CD8-positive, alpha-beta memory T cell (primary cell): ENCODE data around the gene TTBK1. TPM values are rescaled to one million over a fixed set of nuclear protein-coding genes. Genes with fewer than 3 reads are reported as not detected.

Experiments
- CTCF ChIA-PET: fragments of 350-600 bp; sonication (Branson Sonifier 250); formaldehyde crosslinking; loops from one replicate; lab custom pipeline; 2021; ENCODE audit warnings: antibody characterized with exemption; lab: Charles Lee
- POLR2A ChIA-PET: fragments of 350-600 bp; sonication (Branson Sonifier 250); formaldehyde crosslinking; loops from one replicate; lab custom pipeline; 2021; ENCODE audit warnings: antibody characterized with exemption; lab: Charles Lee
- DNase-seq, 5 donors: peaks; one replicate each; pipeline versions ENCODE4 v3.0.0 to v3.0.0-alpha.2; 2020 to 2022; ENCODE audit warnings: mixed read lengths in 1 of 5
- H3K27ac ChIP-seq: one replicate; pipeline ENCODE4 v1.7.0; 2013; ENCODE audit warnings: low read depth, mild to moderate bottlenecking, low read length, moderate library complexity
- H3K27me3 ChIP-seq: 2 replicates; pipeline ENCODE4 v1.7.0; 2013; ENCODE audit warnings: low read length, mild to moderate bottlenecking; ENCODE audit not compliant: insufficient read depth, poor library complexity, severe bottlenecking
- H3K36me3 ChIP-seq: 2 replicates; pipeline ENCODE4 v1.7.0; 2013; ENCODE audit warnings: mild to moderate bottlenecking, low read length, moderate library complexity; ENCODE audit not compliant: insufficient read depth
- H3K4me1 ChIP-seq: 2 replicates; pipeline ENCODE4 v1.7.0; 2013; ENCODE audit warnings: mild to moderate bottlenecking, low read length, moderate library complexity; ENCODE audit not compliant: insufficient read depth
- H3K4me3 ChIP-seq: 2 replicates; pipeline ENCODE4 v1.7.0; 2013; ENCODE audit warnings: mild to moderate bottlenecking, low read length
- H3K9me3 ChIP-seq: 2 replicates; pipeline ENCODE4 v1.7.0; 2013; ENCODE audit warnings: mild to moderate bottlenecking, low read length
- H3K27ac Mint-ChIP-seq, 8 donors: one replicate each; pipeline ENCODE4 v1.8.0; 2020 to 2021; ENCODE audit warnings: mixed read lengths in 8 of 8, mild to moderate bottlenecking in 6 of 8, inconsistent platforms in 3 of 8, moderate library complexity in 3 of 8
- H3K27me3 Mint-ChIP-seq, 2 donors: one replicate each; pipeline ENCODE4 v1.8.0; 2020 to 2021; ENCODE audit warnings: mixed read lengths in 2 of 2, mild to moderate bottlenecking in 1 of 2, moderate library complexity in 1 of 2
- H3K36me3 Mint-ChIP-seq, 3 donors: one replicate each; pipeline ENCODE4 v1.8.0; 2020 to 2021; ENCODE audit warnings: mixed read lengths in 3 of 3, inconsistent platforms in 1 of 3, mild to moderate bottlenecking in 1 of 3
- H3K4me1 Mint-ChIP-seq, 3 donors: one replicate each; pipeline ENCODE4 v1.8.0; 2020 to 2021; ENCODE audit warnings: mixed read lengths in 3 of 3, inconsistent platforms in 1 of 3, mild to moderate bottlenecking in 1 of 3
- H3K4me3 Mint-ChIP-seq, 7 donors: one replicate each; pipeline ENCODE4 v1.8.0; 2020 to 2021; ENCODE audit warnings: mixed read lengths in 7 of 7, mild to moderate bottlenecking in 6 of 7, moderate library complexity in 4 of 7, inconsistent platforms in 2 of 7
- H3K9me3 Mint-ChIP-seq, 5 donors: one replicate each; pipeline ENCODE4 v1.8.0; 2020 to 2022; ENCODE audit warnings: mixed read lengths in 5 of 5, mild to moderate bottlenecking in 3 of 5, moderate library complexity in 2 of 5, inconsistent platforms in 1 of 5
- polyA plus RNA-seq: library from polyadenylated mRNA; unstranded; fragments of 300-500 nt; fragmentation: Illumina TruSeq; gene quantifications from one replicate; pipeline ENCODE4 v1.2.3, GENCODE V29; 2021
- total RNA-seq, 2 experiments: library from RNA; stranded (reverse); gene quantifications; one replicate each; pipeline ENCODE4 v1.2.3, GENCODE V29; 2021

Gene TTBK1
- total and polyA plus RNA-seq, 3 experiments from 2014 or later: 1.1 to 1.2 TPM; not detected in 1

- no peak overlapping the region for H3K27ac ChIP-seq
- H3K4me3 Mint-ChIP-seq: peak overlapping the region in 2 of 7 donors; percentile 20 to 92
- peaks cover 10 to 19% (median 13%) of the 10 kb centered on the region in 3 donors for H3K4me1 Mint-ChIP-seq
- no peaks in the 10 kb centered on the region for H3K9me3 Mint-ChIP-seq
- no peaks in the 10 kb centered on the region for H3K9me3 ChIP-seq
- POLR2A ChIA-PET: no interaction called here
- CTCF ChIA-PET: interaction anchor here (0.9 kb wide), 1 partner anchor 19 kb away, joined by 4 read pairs; the partner anchor contains the start of gene DNPH1
- H3K27ac Mint-ChIP-seq: no peak overlapping the region
- H3K27me3 Mint-ChIP-seq: peaks cover 10 to 22% of the 10 kb centered on the region in 2 donors
- no peaks in the 10 kb centered on the region for H3K36me3 ChIP-seq
- H3K27me3 ChIP-seq: peaks cover 24% of the 10 kb centered on the region
- no peaks in the 10 kb centered on the region for H3K36me3 Mint-ChIP-seq
- H3K4me1 ChIP-seq: peaks cover 12% of the 10 kb centered on the region
- no peak overlapping the region for H3K4me3 ChIP-seq
- DNase-seq: no peak
Measured at GRCh38 chr6:43248791-43249190, 5.5 kb downstream of the TTBK1 start.

- ChIA-PET CTCF (no interaction called here), POLR2A (no interaction called here)
- H3K27me3 Mint-ChIP-seq: peaks cover 14 to 35% of the 10 kb centered on the region in 2 donors
- H3K9me3 Mint-ChIP-seq: no peaks in the 10 kb centered on the region
- peaks cover 10 to 19% (median 13%) of the 10 kb centered on the region in 3 donors for H3K4me1 Mint-ChIP-seq
- Histone ChIP-seq H3K4me1 (peaks cover 12% of the 10 kb centered on the region), H3K4me3 (no peak overlapping the region), H3K36me3 (no peaks in the 10 kb centered on the region), H3K27ac (no peak overlapping the region), H3K27me3 (peaks cover 3% of the 10 kb centered on the region), H3K9me3 (no peaks in the 10 kb centered on the region)
- no peak for DNase-seq
- peak overlapping the region in 1 of 7 donors; percentile 35 for H3K4me3 Mint-ChIP-seq
- no peak overlapping the region for H3K27ac Mint-ChIP-seq
- H3K36me3 Mint-ChIP-seq: no peaks in the 10 kb centered on the region
Measured at GRCh38 chr6:43250992-43251373, 7.7 kb downstream of the TTBK1 start.

DNA sequence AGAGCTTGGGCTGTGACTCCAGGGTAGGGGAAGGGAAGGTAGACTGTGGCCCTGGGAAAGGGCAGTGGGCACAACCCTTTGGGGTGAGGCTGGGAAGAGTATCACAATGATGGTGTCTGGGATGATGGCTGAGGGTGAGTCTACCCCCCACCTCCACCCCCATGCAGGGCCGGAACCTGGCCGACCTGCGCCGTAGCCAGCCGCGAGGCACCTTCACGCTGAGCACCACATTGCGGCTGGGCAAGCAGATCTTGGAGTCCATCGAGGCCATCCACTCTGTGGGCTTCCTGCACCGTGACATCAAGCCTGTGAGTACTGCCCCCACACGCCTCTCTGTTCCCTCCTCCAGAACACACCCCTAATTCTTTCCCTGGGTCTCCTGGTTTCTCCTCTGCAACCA lies 10.1 kb downstream of the TTBK1 start:
- Mint-ChIP-seq H3K27me3 (peaks cover 15 to 46% of the 10 kb centered on the region in 2 donors), H3K36me3 (no peaks in the 10 kb centered on the region), H3K4me1 (no peaks in the 10 kb centered on the region), H3K27ac (no peak overlapping the region), H3K9me3 (no peaks in the 10 kb centered on the region), H3K4me3 (peak overlapping the region in 1 of 7 donors; percentile 32)
- no peak for DNase-seq
- H3K4me3 ChIP-seq: no peak overlapping the region
- ChIA-PET CTCF (interaction anchor here (1.9 kb wide), 1 partner anchor 24 kb away, joined by 5 read pairs; the partner anchor contains the start of gene DNPH1), POLR2A (no interaction called here)
- peaks cover 3% of the 10 kb centered on the region for H3K27me3 ChIP-seq
- H3K9me3 ChIP-seq: no peaks in the 10 kb centered on the region
- no peaks in the 10 kb centered on the region for H3K36me3 ChIP-seq
- no peak overlapping the region for H3K27ac ChIP-seq
- H3K4me1 ChIP-seq: no peaks in the 10 kb centered on the region

DNA sequence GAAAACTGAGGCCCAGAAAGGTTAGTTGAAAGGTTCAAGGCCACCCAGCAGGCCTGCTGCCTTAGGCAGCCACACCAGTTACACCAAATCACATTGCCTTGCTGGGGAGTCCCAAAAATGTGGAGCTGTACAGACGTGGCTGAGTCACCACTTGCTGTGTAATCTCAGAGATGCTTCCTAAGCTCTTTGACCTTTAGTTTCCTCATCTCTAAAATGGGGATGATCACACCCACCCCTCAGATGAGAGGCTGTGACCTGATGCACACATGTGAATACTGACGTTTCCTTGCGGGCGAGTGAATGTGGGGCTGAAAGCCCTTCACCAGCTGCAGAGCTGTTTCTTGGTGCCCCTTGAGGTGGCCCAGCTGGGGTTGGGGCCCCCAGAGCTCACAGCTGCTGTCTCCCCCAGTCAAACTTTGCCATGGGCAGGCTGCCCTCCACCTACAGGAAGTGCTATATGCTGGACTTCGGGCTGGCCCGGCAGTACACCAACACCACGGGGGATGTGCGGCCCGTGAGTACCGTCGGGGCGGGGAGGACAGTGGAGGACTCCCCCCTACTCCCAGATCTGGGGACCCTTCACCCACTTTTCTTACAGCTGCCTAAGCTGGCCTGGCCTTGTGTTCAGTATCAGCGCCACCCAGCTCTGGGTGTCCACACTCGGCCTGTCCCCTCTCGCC lies 11.0 kb downstream of the TTBK1 start:
- Histone ChIP-seq H3K4me3 (no peak overlapping the region), H3K36me3 (no peaks in the 10 kb centered on the region), H3K4me1 (no peaks in the 10 kb centered on the region), H3K27me3 (peaks cover 3% of the 10 kb centered on the region), H3K9me3 (no peaks in the 10 kb centered on the region), H3K27ac (no peak overlapping the region)
- H3K27ac Mint-ChIP-seq: no peak overlapping the region
- no peaks in the 10 kb centered on the region for H3K36me3 Mint-ChIP-seq
- H3K9me3 Mint-ChIP-seq: no peaks in the 10 kb centered on the region
- no peak overlapping the region for H3K4me3 Mint-ChIP-seq
- ChIA-PET POLR2A (no interaction called here), CTCF (interaction anchor here (0.9 to 1.9 kb wide), 2 partner anchors 10 to 25 kb away, joined by 3 to 5 read pairs; partner anchors contain the start of gene DNPH1)
- H3K27me3 Mint-ChIP-seq: peaks cover 15 to 46% of the 10 kb centered on the region in 2 donors
- no peak for DNase-seq
- no peaks in the 10 kb centered on the region for H3K4me1 Mint-ChIP-seq

GRCh38 chr6:43254846-43255245 lies 11.6 kb downstream of the TTBK1 start:
- H3K36me3 ChIP-seq: no peaks in the 10 kb centered on the region
- H3K4me1 ChIP-seq: no peaks in the 10 kb centered on the region
- Mint-ChIP-seq H3K9me3 (no peaks in the 10 kb centered on the region), H3K4me3 (no peak overlapping the region), H3K4me1 (no peaks in the 10 kb centered on the region), H3K27ac (no peak overlapping the region), H3K36me3 (no peaks in the 10 kb centered on the region), H3K27me3 (peaks cover 15 to 46% of the 10 kb centered on the region in 2 donors)
- ChIA-PET CTCF (interaction anchor here (1.9 kb wide), 1 partner anchor 26 kb away, joined by 5 read pairs; the partner anchor contains the start of gene DNPH1), POLR2A (no interaction called here)
- H3K27me3 ChIP-seq: peaks cover 3% of the 10 kb centered on the region
- DNase-seq: no peak
- H3K9me3 ChIP-seq: no peaks in the 10 kb centered on the region
- H3K4me3 ChIP-seq: no peak overlapping the region
- no peak overlapping the region for H3K27ac ChIP-seq

DNA sequence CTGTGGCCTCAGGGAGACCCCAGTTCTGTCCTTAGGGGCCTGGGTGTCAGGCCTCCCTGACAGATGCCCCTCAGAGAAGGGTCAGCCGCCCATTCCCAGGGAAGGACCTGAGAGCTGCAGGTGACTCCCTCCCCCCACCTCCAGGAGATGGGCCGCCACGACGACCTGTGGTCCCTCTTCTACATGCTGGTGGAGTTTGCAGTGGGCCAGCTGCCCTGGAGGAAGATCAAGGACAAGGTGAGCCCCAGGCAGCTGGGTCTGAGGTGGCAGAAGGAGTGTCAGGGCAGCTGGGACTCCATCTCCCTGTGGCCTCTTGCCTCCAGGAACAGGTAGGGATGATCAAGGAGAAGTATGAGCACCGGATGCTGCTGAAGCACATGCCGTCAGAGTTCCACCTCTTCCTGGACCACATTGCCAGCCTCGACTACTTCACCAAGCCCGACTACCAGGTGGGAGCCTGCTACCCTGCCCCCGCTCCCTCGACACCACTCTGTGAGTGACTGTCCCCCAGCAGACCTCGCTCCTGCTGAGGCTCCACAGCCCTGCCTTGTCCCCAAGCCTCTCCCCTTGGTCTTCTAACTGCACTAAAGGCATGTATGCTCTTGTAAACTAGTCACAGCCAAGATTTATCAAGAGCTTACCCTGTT lies 12.2 kb downstream of the TTBK1 start:
- H3K36me3 ChIP-seq: no peaks in the 10 kb centered on the region
- H3K27me3 ChIP-seq: peaks cover 3% of the 10 kb centered on the region
- DNase-seq: no peak
- no peak overlapping the region for H3K4me3 Mint-ChIP-seq
- H3K4me1 Mint-ChIP-seq: no peaks in the 10 kb centered on the region
- H3K27ac Mint-ChIP-seq: peak overlapping the region in 1 of 8 donors; percentile 17
- no peaks in the 10 kb centered on the region for H3K36me3 Mint-ChIP-seq
- ChIA-PET POLR2A (no interaction called here), CTCF (interaction anchor here (1.0 to 1.6 kb wide), 2 partner anchors 9 to 26 kb away, joined by 3 to 7 read pairs; partner anchors contain the start of gene DNPH1)
- H3K27ac ChIP-seq: no peak overlapping the region
- H3K4me1 ChIP-seq: no peaks in the 10 kb centered on the region
- peaks cover 15 to 46% of the 10 kb centered on the region in 2 donors for H3K27me3 Mint-ChIP-seq
- H3K4me3 ChIP-seq: no peak overlapping the region
- H3K9me3 Mint-ChIP-seq: no peaks in the 10 kb centered on the region
- no peaks in the 10 kb centered on the region for H3K9me3 ChIP-seq

DNA sequence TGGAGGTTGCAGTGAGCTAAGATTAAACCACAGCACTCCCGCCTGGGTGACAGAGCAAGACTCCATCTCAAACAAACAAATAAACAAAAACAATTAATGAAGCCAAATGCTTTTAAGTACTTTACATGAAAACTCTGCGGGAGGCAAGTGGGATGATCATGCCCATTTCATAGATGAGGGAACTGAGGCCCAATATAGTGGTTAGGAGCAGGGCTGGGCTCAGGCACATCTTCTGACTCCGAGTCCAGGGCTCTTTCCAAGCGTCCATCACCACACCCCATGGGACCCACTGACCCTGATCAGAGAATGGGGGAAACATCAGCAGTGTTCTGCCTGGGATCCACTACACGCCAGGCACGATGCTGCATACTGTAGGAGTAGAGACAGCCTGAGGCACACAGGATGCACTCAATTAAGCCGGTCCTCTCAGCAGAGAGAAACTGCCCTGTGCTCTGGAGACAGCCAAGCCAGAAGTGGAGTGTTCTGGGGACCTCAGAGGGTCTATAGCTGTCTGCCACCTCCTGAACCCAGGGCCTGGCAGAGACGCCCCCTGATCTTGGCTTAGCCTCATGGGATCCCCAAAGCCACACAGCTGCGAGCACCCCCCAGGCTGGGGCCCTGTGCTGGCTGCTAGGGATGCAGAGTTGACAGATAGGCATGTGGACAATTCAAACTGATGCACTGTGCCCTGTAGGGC lies 13.5 kb downstream of the TTBK1 start:
- H3K4me1 ChIP-seq: no peaks in the 10 kb centered on the region
- Mint-ChIP-seq H3K36me3 (no peaks in the 10 kb centered on the region), H3K4me1 (no peaks in the 10 kb centered on the region), H3K27me3 (peaks cover 11 to 34% of the 10 kb centered on the region in 2 donors), H3K4me3 (no peak overlapping the region), H3K9me3 (no peaks in the 10 kb centered on the region), H3K27ac (no peak overlapping the region)
- ChIA-PET POLR2A (no interaction called here), CTCF (interaction anchor here (1.0 to 1.6 kb wide), 2 partner anchors 8 to 27 kb away, joined by 3 to 7 read pairs; partner anchors contain the start of gene DNPH1)
- no peak overlapping the region for H3K4me3 ChIP-seq
- DNase-seq: no peak
- H3K9me3 ChIP-seq: no peaks in the 10 kb centered on the region
- H3K27me3 ChIP-seq: peaks cover 3% of the 10 kb centered on the region
- H3K27ac ChIP-seq: no peak overlapping the region
- H3K36me3 ChIP-seq: no peaks in the 10 kb centered on the region
